MCF 10A (cell line): ENCODE data around the gene RFWD3. TPM values are rescaled to one million over a fixed set of nuclear protein-coding genes. Genes with fewer than 3 reads are reported as not detected.

ENCODE experiments used
- BruUV-seq: library from RNA; stranded (reverse); fragments of 400-500 nt; replicated peaks from 2 replicates; lab custom pipeline; 2021; lab: Mats Ljungman, UMichigan
- CTCF ChIA-PET: fragments of 300-600 bp; sonication (Branson Sonifier 250); formaldehyde crosslinking; extraction: SDS; loops from one replicate; lab custom pipeline; 2021; ENCODE audit warnings: antibody characterized with exemption, inconsistent platforms; lab: Yijun Ruan, JAX
- POLR2A ChIA-PET: fragments of 300-600, 350-650 bp; sonication (Branson Sonifier 250); formaldehyde crosslinking; extraction: SDS; loops from one replicate; lab custom pipeline; 2020; ENCODE audit warnings: antibody characterized with exemption, inconsistent platforms; lab: Yijun Ruan, JAX
- DNase-seq: peaks from one replicate; pipeline ENCODE4 v3.0.0-alpha.2; 2018; ENCODE audit not compliant: unreplicated experiment
- H3K27ac Mint-ChIP-seq: one replicate; pipeline ENCODE4 v1.8.0; 2022; ENCODE audit warnings: mild to moderate bottlenecking, low read depth, mixed read lengths; ENCODE audit not compliant: unreplicated experiment
- H3K27me3 Mint-ChIP-seq: one replicate; pipeline ENCODE4 v1.8.0; 2022; ENCODE audit warnings: mixed read lengths; ENCODE audit not compliant: insufficient read depth, unreplicated experiment
- H3K36me3 Mint-ChIP-seq: one replicate; pipeline ENCODE4 v1.8.0; 2022; ENCODE audit warnings: mild to moderate bottlenecking, moderate library complexity, mixed read lengths; ENCODE audit not compliant: insufficient read depth, unreplicated experiment
- H3K4me1 Mint-ChIP-seq: one replicate; pipeline ENCODE4 v1.8.0; 2022; ENCODE audit warnings: mixed read lengths; ENCODE audit not compliant: insufficient read depth, unreplicated experiment
- H3K4me3 Mint-ChIP-seq: one replicate; pipeline ENCODE4 v1.8.0; 2022; ENCODE audit warnings: mild to moderate bottlenecking, moderate library complexity, mixed read lengths; ENCODE audit not compliant: unreplicated experiment
- H3K9me3 Mint-ChIP-seq: one replicate; pipeline ENCODE4 v1.8.0; 2022; ENCODE audit warnings: mixed read lengths; ENCODE audit not compliant: unreplicated experiment
- CTCF ChIP-seq: fragments of 200-600 bp; IDR thresholded peaks from one replicate; pipeline ENCODE4 v1.8.0; 2022; ENCODE audit warnings: antibody characterized with exemption, mild to moderate bottlenecking; ENCODE audit not compliant: unreplicated experiment
- intact Hi-C: fragments of 100-400 bp; cut with micrococcal nuclease; formaldehyde crosslinking; loops from 2 replicates; pipeline ENCODE4 v1.14.1; 2022
- total RNA-seq: library from RNA; stranded (reverse); gene quantifications from 2 replicates; pipeline ENCODE4 v1.2.3, GENCODE V29; 2022

Gene RFWD3
- total RNA-seq, 1 experiment from 2014 or later: 33.7 TPM

DNA sequence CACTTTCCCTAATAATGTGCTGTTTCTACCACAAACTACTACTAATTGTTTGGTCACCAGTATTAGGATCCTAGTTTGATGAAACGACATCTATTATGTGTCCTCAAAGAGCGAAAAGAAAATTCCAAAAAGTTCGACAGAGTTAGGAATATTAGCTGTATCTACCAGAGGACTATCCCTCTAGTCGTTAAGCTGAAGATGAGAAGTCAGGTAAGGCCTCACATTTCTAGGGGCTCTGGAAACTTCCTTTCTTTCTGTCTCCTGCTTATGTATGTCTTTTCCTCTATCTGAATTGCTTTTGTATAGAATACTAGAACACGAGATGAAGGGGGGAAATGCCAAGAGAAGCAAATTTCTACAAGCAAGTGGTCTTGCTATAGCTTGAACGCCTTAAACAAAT is 61.3 kb downstream of the RFWD3 start:
- H3K36me3 Mint-ChIP-seq: no peaks in the 10 kb centered on the region
- ChIA-PET CTCF (interaction anchor here (0.6 to 1.2 kb wide), 3 partner anchors 18 to 156 kb away, joined by 3 to 5 read pairs (median 4); no protein-coding TSS in a partner anchor), POLR2A (interaction anchor here (0.6 to 3.1 kb wide), 21 partner anchors 11 to 1952 kb away, joined by 3 to 23 read pairs (median 4); partner anchors contain the start of genes MLKL and WDR59)
- BruUV-seq: no TSS peak
- intact Hi-C loops: no loop called here
- no peaks in the 10 kb centered on the region for H3K27me3 Mint-ChIP-seq
- H3K4me1 Mint-ChIP-seq: peaks cover 30% of the 10 kb centered on the region
- H3K4me3 Mint-ChIP-seq: peak overlapping the region; percentile 89
- H3K9me3 Mint-ChIP-seq: no peaks in the 10 kb centered on the region
- peak overlapping the region; percentile 80 for H3K27ac Mint-ChIP-seq
- DNase-seq: no peak
- no peak for TF ChIP-seq CTCF

- DNase-seq: peak; percentile 52
- no peak for TF ChIP-seq CTCF
- Mint-ChIP-seq H3K27me3 (no peaks in the 10 kb centered on the region), H3K9me3 (no peaks in the 10 kb centered on the region), H3K4me3 (peak overlapping the region; percentile 89), H3K27ac (no peak overlapping the region), H3K4me1 (peaks cover 34% of the 10 kb centered on the region), H3K36me3 (no peaks in the 10 kb centered on the region)
- no TSS peak for BruUV-seq
- ChIA-PET POLR2A (interaction anchor here (0.6 to 1.0 kb wide), 3 partner anchors 47 to 282 kb away, joined by 3 read pairs; no protein-coding TSS in a partner anchor), CTCF (interaction anchor here (0.5 to 0.6 kb wide), 2 partner anchors 16 to 28 kb away, joined by 3 to 8 read pairs; no protein-coding TSS in a partner anchor)
- intact Hi-C loops: no loop called here
Observed at GRCh38 chr16:74603848-74604247, 62.8 kb downstream of the RFWD3 start.

- BruUV-seq: no TSS peak
- intact Hi-C loops: no loop called here
- no peak overlapping the region for H3K27ac Mint-ChIP-seq
- POLR2A ChIA-PET: interaction anchor here (0.9 to 1.2 kb wide), 2 partner anchors 17 to 147 kb away, joined by 3 to 4 read pairs; no protein-coding TSS in a partner anchor
- peaks cover 15% of the 10 kb centered on the region for H3K36me3 Mint-ChIP-seq
- H3K4me3 Mint-ChIP-seq: no peak overlapping the region
- H3K27me3 Mint-ChIP-seq: no peaks in the 10 kb centered on the region
- no peak for TF ChIP-seq CTCF
- CTCF ChIA-PET: interaction anchor here (0.6 to 1.3 kb wide), 6 partner anchors 9 to 261 kb away, joined by 3 to 4 read pairs (median 3); no protein-coding TSS in a partner anchor
- DNase-seq: no peak
- H3K4me1 Mint-ChIP-seq: peaks cover 29% of the 10 kb centered on the region
- H3K9me3 Mint-ChIP-seq: no peaks in the 10 kb centered on the region
Observed at GRCh38 chr16:74601126-74601871, 65.4 kb downstream of the RFWD3 start.

GRCh38 chr16:74596586-74596985 is 70.1 kb downstream of the RFWD3 start:
- DNase-seq: no peak
- intact Hi-C loops: no loop called here
- ChIA-PET CTCF (interaction anchor here (0.7 kb wide), 1 partner anchor 272 kb away, joined by 4 read pairs; no protein-coding TSS in a partner anchor), POLR2A (interaction anchor here (1.1 kb wide), 1 partner anchor 10 kb away, joined by 6 read pairs; the partner anchor contains the start of gene GLG1)
- no peak overlapping the region for H3K4me3 Mint-ChIP-seq
- no peaks in the 10 kb centered on the region for H3K27me3 Mint-ChIP-seq
- peaks cover 21% of the 10 kb centered on the region for H3K4me1 Mint-ChIP-seq
- TF ChIP-seq CTCF: no peak
- peaks cover 19% of the 10 kb centered on the region for H3K36me3 Mint-ChIP-seq
- H3K9me3 Mint-ChIP-seq: no peaks in the 10 kb centered on the region
- BruUV-seq: no TSS peak
- H3K27ac Mint-ChIP-seq: no peak overlapping the region
